HCT116 (cell line): ENCODE results near the gene NASP.

Experiments
- EZH2 ChIP-seq: fragments of 200-600 bp; sonication (generic); IDR thresholded peaks from 2 replicates; pipeline ENCODE4 v1.6.1; 2017; ENCODE audit warnings: antibody characterized with exemption, mixed run types
- EZH2phosphoT487 ChIP-seq: fragments of 200-600 bp; IDR thresholded peaks from 2 replicates; pipeline ENCODE4 v1.6.1; 2018; ENCODE audit warnings: antibody characterized with exemption, borderline replicate concordance
- JUND ChIP-seq: IDR thresholded peaks from 2 replicates; pipeline ENCODE4 v1.6.1; 2012
- POLR2AphosphoS5 ChIP-seq: IDR thresholded peaks from 2 replicates; pipeline ENCODE4 v1.6.1; 2011; ENCODE audit warnings: mild to moderate bottlenecking, low read depth, low read length, moderate library complexity
- SIN3A ChIP-seq: IDR thresholded peaks from 2 replicates; pipeline ENCODE4 v1.6.1; 2012; ENCODE audit warnings: low read depth
- TF ChIP-seq, protein P1 (sequence below), 3 experiments: fragments of 200-600 bp in 1 of 3; sonication (generic) in 1 of 3; IDR thresholded peaks in 2 of 3; conservative IDR thresholded peaks in 1 of 3; 2 replicates each; pipeline ENCODE4 v1.5.1; 2012 to 2017; ENCODE audit warnings: low read depth in 2 of 3, low read length in 2 of 3, antibody characterized with exemption in 1 of 3, borderline replicate concordance in 1 of 3, control low read depth in 1 of 3, mild to moderate bottlenecking in 1 of 3, mixed read lengths in 1 of 3, mixed run types in 1 of 3, moderate library complexity in 1 of 3; ENCODE audit not compliant: insufficient read depth in 1 of 3
- TF ChIP-seq, protein P2 (sequence below): IDR thresholded peaks from 2 replicates; pipeline ENCODE4 v1.6.1; 2011; ENCODE audit warnings: mild to moderate bottlenecking, low read length, moderate library complexity; ENCODE audit not compliant: insufficient replicate concordance; ENCODE audit errors: extremely low read depth

DNA sequence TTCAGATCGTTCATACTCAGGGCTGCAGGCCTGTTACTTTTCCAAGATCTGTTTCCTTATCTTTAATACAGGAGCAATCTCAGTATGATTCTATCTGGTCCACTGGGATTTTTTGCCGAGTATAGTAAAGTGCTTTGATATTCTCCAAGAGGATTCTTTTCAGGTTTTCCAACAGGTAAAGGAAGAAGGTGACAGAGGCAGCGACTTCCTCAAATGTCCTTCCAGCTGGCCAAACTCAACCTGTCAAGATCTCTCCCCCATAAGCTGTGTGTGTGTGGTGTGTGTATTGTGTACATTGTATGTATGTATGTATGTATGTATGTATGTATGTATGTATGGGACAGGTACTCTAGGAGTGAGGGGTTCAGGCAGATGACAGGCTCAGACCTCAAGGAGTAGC, 32.2 kb upstream of the NASP start:
- TF ChIP-seq SIN3A (no peak), EZH2 (no peak), POLR2AphosphoS5 (no peak), JUND (no peak), EZH2phosphoT487 (no peak)
- TF ChIP-seq, protein P1, sequence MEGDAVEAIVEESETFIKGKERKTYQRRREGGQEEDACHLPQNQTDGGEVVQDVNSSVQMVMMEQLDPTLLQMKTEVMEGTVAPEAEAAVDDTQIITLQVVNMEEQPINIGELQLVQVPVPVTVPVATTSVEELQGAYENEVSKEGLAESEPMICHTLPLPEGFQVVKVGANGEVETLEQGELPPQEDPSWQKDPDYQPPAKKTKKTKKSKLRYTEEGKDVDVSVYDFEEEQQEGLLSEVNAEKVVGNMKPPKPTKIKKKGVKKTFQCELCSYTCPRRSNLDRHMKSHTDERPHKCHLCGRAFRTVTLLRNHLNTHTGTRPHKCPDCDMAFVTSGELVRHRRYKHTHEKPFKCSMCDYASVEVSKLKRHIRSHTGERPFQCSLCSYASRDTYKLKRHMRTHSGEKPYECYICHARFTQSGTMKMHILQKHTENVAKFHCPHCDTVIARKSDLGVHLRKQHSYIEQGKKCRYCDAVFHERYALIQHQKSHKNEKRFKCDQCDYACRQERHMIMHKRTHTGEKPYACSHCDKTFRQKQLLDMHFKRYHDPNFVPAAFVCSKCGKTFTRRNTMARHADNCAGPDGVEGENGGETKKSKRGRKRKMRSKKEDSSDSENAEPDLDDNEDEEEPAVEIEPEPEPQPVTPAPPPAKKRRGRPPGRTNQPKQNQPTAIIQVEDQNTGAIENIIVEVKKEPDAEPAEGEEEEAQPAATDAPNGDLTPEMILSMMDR (IDR thresholded peaks at IDR 0.05 in 2 of 3, conservative IDR thresholded peaks at IDR 0.05 in 1 of 3; ENCODE audit: borderline replicate concordance in 1 of 3, insufficient read depth in 1 of 3, low read depth in 2 of 3, low read length in 2 of 3): no peak
- TF ChIP-seq, protein P2, sequence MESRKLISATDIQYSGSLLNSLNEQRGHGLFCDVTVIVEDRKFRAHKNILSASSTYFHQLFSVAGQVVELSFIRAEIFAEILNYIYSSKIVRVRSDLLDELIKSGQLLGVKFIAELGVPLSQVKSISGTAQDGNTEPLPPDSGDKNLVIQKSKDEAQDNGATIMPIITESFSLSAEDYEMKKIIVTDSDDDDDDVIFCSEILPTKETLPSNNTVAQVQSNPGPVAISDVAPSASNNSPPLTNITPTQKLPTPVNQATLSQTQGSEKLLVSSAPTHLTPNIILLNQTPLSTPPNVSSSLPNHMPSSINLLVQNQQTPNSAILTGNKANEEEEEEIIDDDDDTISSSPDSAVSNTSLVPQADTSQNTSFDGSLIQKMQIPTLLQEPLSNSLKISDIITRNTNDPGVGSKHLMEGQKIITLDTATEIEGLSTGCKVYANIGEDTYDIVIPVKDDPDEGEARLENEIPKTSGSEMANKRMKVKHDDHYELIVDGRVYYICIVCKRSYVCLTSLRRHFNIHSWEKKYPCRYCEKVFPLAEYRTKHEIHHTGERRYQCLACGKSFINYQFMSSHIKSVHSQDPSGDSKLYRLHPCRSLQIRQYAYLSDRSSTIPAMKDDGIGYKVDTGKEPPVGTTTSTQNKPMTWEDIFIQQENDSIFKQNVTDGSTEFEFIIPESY: no peak
